HG03066 (cell line): ENCODE data around the gene CCDC187.
"Not testable (repeated sequence)": the region's sequence is repeated elsewhere in the genome, so short reads cannot be mapped to it uniquely, and the experiment has no call there.

Source experiments
- ATAC-seq: cut with Tn5 transposase; IDR thresholded peaks from one replicate; pipeline ENCODE4 v1.9.1; 2021; ENCODE audit warnings: low read depth; ENCODE audit not compliant: unreplicated experiment

CCDC187 gene

GRCh38 chr9:136273921-136274785 lies 29.7 kb downstream of the CCDC187 start:
- ATAC-seq = no peak

GRCh38 chr9:136273244-136273865 lies 30.5 kb downstream of the CCDC187 start:
- ATAC-seq = no peak

- ATAC-seq = no peak
Observed at GRCh38 chr9:136270173-136270705, 33.7 kb downstream of the CCDC187 start.

DNA sequence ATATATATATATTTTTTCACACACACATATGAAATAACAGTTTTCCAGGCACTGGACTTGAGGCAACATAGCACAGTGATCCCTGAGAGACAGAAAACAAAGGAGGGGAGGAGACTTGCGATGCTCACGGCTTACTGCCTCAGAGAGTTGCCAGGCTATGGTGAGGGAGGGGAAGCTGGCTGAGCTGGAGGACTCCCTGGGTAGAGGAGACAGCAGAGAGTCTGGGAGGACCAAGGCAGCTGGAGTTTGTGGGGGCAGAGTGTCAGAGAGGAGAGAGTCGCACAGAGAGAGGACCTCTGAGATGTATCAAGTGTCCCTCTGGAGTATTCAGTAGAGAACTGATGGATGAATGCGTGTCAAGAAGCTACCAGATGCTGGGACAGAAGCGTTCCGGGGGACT lies 35.2 kb downstream of the CCDC187 start:
- ATAC-seq = no peak

- ATAC-seq = no peak
Observed at GRCh38 chr9:136268318-136268717, 35.6 kb downstream of the CCDC187 start.

- ATAC-seq = peak; percentile 60
Observed at GRCh38 chr9:136267261-136268111, 36.4 kb downstream of the CCDC187 start.

DNA sequence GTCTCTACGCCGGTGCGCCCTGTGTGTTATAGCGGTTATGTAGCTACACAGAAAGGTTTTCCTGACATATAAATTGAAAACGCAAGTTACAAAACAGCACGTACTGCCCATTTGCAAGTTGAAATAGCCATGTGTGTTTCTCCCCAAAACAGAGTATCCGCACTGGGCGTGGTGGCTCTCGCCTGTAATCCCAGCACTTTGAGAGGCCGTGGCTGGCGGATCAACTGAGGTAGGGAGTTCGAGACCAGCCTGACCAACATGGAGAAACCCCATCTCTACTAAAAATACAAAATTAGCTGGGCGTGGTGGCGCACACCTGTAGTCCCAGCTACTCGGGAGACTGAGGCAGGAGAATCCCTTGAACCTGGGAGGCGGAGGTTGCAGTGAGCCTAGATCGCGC lies 37.3 kb downstream of the CCDC187 start:
- ATAC-seq = not testable (repeated sequence)

GRCh38 chr9:136265561-136266355 lies 38.1 kb downstream of the CCDC187 start:
- ATAC-seq = no peak

GRCh38 chr9:136264441-136265405 lies 39.2 kb downstream of the CCDC187 start:
- ATAC-seq = no peak

DNA sequence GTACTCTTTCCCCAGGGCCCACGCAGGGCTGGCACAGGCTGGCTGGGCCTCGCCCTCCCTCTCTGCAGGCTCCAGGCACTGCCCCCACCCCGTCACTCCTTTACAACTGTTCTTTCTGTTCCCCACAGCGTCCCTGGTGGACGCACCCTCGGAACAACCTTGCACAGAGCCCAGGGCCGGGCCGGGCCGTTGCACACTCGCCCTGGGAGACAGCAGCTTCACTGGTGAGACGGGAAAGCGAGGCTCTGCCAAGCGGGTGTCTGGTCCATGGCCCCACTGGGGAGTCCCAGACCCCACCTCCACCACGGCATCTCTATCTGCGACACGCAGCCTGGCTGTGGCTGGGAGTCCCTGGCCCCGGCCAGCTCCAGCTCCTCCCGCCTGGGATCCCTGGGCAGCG lies 39.9 kb downstream of the CCDC187 start:
- no peak for ATAC-seq

GRCh38 chr9:136262671-136263178 lies 41.2 kb downstream of the CCDC187 start:
- ATAC-seq = no peak

DNA sequence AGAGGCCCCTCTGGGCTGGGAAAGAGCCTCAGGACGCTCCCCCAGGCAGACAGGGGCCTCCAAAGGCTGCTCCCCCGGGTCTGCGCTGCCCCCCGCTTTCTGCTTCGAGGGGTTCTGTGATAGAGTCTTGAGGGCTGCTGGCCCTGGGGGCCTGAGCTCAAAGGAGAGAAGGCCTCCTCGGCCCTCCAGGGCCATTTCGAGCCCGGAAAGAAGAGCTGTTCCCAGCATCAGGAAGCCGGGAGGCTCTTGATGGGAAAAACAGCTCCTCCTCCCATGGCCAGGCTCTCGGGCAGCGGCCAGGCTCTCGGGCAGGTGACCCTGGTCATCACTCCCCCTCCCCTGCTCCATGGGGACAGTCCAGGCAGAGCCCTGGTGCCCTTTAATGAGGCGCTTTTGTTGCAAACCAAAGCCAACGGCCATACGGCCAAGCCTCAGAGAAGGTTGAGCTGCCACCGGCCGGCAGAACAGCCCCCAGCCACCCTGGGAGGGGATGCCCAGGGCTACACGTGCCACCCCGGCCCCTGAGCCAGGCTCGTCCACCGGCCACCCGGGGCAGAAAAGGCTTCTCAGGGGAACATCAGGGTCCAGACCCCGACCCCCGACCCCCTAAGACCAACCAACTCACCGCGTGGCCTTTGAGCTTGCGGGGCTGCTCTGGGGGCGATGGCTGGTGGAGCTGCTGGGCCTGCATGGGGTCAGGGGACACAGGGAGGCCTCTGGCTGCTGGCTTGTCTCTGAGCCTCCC lies 42.0 kb downstream of the CCDC187 start:
- no peak for ATAC-seq

- no peak for ATAC-seq
Observed at GRCh38 chr9:136260936-136261472, 42.9 kb downstream of the CCDC187 start.

DNA sequence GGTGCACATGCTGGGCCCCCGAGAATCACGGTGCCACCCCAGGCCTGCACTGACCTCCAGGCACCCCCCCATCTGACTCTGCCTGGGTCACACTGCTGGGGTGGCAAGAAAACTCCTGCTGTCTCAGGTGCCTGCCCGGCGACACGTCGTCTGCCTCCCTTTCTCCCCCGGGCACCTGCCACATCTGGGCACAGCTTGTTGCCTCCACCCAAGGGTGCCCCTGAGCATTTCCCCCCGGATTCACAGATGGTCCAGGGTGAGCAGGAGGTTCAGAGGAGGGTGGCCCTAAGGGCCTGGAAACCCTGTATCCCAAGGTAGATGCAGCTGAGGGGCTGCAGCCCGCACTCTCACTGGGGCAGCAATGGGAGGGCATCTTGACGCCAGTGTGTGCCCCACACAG lies 43.4 kb downstream of the CCDC187 start:
- no peak for ATAC-seq

GRCh38 chr9:136259836-136260235 lies 44.1 kb downstream of the CCDC187 start:
- ATAC-seq = no peak

GRCh38 chr9:136259517-136259813 lies 44.4 kb downstream of the CCDC187 start:
- ATAC-seq = no peak

DNA sequence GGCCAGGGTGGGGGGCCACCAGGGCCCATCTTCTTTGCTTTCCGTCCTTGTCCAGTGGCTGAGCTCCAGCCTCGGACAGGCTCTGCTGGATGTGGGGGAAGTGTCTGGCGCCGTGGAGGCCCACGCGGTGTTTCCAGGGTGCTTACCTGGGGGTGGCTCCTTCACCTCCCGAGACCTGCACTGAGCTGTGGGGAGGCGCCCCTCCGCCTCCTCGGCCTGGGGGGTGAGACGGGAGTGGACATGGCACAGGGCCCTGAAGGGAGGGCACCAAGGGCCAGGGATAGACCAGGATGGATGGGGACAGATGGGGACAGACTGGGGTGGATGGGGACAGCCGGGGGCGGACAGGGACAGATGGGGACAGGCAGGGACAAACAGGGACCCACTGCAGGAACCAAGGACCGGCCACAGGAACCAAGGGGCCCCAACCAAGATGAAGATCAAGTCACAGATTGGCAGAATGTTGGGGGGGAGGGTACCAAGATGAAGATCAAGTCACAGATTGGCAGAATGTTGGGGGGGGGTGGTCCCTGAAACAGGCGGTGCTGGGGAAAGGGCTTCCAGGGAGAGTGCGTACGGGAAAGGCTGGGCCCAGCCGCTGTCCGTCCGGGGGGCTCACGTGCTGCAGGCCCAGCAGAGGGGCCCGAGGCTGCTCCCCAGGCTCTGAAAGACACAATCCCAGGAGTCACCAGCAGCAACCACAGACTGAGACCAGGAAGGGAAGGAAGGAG lies 44.9 kb downstream of the CCDC187 start:
- no peak for ATAC-seq
